IPS-15b (cell line): ENCODE measurements around the gene KCNK3.
A peak's percentile ranks its signal among the peaks of the same experiment; 100 is the strongest.

ENCODE experiments used
- H3K27me3 ChIP-seq: one replicate; pipeline ENCODE4 v1.6.1; 2013; ENCODE audit warnings: low read length; ENCODE audit not compliant: control insufficient read depth, insufficient read depth
- H3K36me3 ChIP-seq: one replicate; pipeline ENCODE4 v1.6.1; 2013; ENCODE audit warnings: low read length; ENCODE audit not compliant: control insufficient read depth, insufficient read depth
- H3K4me1 ChIP-seq: one replicate; pipeline ENCODE4 v1.6.1; 2013; ENCODE audit warnings: mild to moderate bottlenecking, low read length; ENCODE audit not compliant: control insufficient read depth, insufficient read depth
- H3K4me3 ChIP-seq: one replicate; pipeline ENCODE4 v1.5.1; 2013; ENCODE audit warnings: low read depth, low read length
- H3K9ac ChIP-seq: one replicate; pipeline ENCODE4 v1.6.1; 2013; ENCODE audit warnings: low read depth, mild to moderate bottlenecking, low read length
- H3K9me3 ChIP-seq: one replicate; pipeline ENCODE4 v1.6.1; 2013; ENCODE audit warnings: mild to moderate bottlenecking, low read length; ENCODE audit not compliant: control insufficient read depth, insufficient read depth

KCNK3 gene

DNA sequence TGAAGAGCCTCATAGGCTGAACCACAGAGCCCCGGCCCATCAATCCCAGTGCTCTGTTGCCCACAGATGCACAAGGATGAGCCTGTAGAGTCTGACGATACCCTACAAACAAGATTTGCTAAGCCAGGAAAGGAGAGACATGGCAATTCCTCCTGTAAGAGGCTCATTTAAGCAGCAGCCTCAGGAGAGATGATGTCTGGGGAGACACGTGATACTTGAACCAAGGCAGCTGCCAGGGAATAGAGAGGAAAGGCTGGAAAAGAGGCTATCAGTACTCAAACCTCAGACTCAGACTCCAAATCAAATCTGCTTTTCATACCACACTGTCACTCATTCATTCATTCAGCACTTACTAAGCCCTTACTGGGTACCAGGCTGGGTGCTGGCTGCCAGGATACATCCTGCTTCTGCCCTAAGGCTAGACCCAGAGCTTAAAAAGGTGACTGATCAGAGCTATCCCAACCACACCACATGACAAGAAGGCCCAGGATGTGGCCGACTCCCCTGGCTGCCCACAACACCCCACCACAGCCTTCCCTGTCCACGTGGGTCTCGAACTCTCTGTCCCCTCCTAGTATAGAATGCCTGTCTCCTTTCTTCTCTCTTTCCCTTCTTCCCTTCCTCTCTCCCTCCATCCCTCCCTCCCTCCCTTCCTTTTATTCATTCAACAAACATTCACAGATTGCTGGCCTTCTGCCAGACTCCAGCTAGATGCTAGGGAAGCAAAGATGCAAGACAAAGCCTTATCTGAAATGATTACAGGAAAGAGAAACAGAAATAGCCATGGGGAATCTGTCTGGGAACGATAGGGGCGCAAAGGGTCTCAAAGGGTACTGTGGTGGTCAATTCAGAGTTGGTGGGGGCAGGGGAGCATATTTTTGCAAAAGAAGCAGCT lies 23.4 kb upstream of the KCNK3 start:
- Histone ChIP-seq H3K9me3 (no peaks in the 10 kb centered on the region), H3K4me1 (no peaks in the 10 kb centered on the region), H3K36me3 (no peaks in the 10 kb centered on the region), H3K4me3 (no peak overlapping the region), H3K9ac (no peak overlapping the region), H3K27me3 (no peaks in the 10 kb centered on the region)

DNA sequence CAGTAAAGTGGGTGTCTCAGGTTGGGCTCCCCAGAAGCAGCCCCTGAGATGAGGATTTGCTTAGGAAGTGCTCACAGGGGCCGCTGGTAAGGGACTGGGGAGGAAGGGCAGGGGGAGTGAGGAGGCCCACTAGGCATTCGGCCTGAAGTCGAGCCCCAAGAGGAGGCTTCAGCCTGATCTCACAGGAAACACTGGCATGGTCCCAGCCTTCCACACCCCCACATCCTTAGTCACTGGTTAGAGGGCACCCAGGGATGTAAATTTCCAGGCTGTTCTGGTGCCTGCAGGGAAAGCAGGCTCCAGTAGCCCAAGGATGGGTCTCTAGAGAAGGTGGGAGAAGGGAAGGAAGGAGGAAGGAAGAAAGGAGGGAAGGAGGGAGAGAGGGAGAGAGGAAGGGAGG lies 22.4 kb upstream of the KCNK3 start:
- Histone ChIP-seq H3K9me3 (no peaks in the 10 kb centered on the region), H3K36me3 (no peaks in the 10 kb centered on the region), H3K9ac (no peak overlapping the region), H3K4me1 (no peaks in the 10 kb centered on the region), H3K4me3 (no peak overlapping the region), H3K27me3 (no peaks in the 10 kb centered on the region)

DNA sequence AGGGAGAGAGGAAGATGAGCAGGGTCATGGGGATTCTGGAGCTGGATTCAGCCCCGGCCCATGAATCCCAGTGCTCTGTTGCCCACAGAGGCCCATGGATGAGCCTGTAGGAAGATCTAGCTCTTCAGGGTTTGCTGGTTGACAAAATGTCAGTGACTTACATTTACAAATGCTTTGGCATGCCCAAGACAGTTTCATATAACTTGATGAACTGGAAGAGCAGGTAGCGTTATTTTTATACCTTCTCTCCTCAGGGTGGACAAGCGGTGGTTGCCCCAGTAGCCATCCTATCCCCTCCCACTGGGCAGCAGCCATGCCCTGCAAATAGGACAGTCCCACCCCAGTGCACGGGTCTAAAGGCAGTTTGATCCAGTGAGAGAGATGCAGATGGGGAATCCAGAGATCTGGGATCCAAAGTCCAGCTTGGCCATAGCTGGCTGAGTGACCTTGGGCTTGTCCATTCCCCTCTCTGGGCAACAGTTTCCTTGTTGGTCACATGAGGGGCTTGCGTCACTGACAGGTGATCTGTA lies 21.5 kb upstream of the KCNK3 start:
- H3K27me3 ChIP-seq: no peaks in the 10 kb centered on the region
- no peaks in the 10 kb centered on the region for H3K9me3 ChIP-seq
- H3K9ac ChIP-seq: peak overlapping the region; percentile 24
- H3K36me3 ChIP-seq: no peaks in the 10 kb centered on the region
- H3K4me1 ChIP-seq: no peaks in the 10 kb centered on the region
- no peak overlapping the region for H3K4me3 ChIP-seq

DNA sequence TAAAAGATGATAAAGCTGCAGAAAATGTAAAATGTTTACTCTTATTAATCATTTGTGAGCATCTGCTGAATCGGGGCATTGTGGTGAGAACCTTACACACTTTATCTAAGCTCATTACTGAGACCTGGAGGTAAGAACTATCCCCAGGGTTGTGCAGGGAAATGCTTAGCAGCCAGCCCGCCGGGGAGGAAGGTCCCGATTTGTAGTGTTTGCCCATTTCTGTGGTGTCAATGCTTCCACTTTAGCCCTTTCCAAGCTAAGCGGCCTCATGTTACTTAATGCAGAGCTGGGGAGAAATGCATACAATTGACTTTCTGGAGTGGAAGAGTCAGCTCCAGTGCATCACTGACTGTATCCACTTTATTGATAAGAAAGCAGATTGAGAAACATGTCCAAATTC lies 20.8 kb upstream of the KCNK3 start:
- Histone ChIP-seq H3K4me3 (no peak overlapping the region), H3K36me3 (no peaks in the 10 kb centered on the region), H3K9me3 (no peaks in the 10 kb centered on the region), H3K27me3 (no peaks in the 10 kb centered on the region), H3K9ac (no peak overlapping the region), H3K4me1 (no peaks in the 10 kb centered on the region)

DNA sequence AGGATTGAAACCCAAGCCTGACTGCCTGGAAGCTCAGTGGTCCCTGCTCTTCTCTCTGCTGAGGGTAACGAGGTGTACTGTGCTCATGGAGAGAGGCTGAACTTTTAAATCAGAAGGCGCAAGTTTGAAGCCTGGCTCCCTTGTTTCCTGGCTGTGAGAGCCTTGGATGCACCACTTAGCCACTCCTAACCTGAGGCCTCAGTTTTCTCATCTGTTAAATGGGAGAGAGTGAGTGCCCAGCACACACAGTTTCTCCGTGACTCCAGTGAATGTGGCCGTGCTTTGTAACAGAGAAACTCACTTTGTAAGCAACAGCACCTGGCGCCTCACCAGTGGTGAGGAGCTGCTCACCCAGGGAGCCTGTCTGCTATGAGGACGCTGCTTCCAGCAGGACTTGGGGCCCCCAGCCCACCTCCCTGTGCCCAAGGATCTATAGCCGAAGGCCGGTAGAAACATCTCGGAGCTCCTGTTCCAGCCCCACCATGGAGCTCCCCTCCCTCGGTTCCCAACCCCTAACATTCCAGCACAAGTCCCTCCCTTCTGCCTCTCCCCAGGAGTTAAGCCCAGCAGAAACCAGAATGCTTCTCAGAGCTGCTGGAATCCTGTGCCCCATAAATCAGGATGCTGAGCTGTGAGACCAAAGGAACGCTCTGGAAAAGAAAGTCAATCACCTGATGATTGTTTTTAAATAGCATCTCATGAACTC lies 20.3 kb upstream of the KCNK3 start:
- Histone ChIP-seq H3K27me3 (no peaks in the 10 kb centered on the region), H3K4me3 (no peak overlapping the region), H3K4me1 (no peaks in the 10 kb centered on the region), H3K36me3 (no peaks in the 10 kb centered on the region), H3K9me3 (no peaks in the 10 kb centered on the region), H3K9ac (no peak overlapping the region)

DNA sequence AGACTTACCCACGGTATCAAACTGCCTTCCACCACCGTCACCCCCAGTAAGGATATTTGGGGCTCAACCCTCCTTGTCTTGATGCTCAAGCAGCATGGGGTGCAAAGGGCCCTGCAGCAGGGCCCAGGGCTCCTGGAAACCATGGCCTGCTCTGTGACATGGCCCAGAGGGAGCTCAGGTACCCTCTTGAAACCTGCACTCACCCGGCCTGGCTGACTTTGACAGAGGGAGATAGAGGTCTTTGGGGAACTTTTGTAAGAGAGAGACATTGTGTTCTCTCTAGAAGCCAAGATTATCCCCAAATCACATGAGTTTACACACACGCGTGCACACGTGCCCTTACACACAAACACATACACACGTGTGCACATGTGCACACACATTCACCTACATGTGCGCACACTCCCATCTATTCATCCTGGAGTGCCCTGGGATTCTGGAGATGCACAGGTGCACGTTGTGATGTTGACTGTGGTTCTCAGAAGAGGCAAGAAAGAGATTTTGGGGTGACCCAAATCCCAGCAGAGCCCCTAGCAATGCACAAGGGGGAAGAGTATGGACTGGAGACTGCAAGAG lies 19.6 kb upstream of the KCNK3 start:
- Histone ChIP-seq H3K27me3 (no peaks in the 10 kb centered on the region), H3K4me1 (no peaks in the 10 kb centered on the region), H3K9me3 (no peaks in the 10 kb centered on the region), H3K4me3 (no peak overlapping the region), H3K9ac (no peak overlapping the region), H3K36me3 (no peaks in the 10 kb centered on the region)

DNA sequence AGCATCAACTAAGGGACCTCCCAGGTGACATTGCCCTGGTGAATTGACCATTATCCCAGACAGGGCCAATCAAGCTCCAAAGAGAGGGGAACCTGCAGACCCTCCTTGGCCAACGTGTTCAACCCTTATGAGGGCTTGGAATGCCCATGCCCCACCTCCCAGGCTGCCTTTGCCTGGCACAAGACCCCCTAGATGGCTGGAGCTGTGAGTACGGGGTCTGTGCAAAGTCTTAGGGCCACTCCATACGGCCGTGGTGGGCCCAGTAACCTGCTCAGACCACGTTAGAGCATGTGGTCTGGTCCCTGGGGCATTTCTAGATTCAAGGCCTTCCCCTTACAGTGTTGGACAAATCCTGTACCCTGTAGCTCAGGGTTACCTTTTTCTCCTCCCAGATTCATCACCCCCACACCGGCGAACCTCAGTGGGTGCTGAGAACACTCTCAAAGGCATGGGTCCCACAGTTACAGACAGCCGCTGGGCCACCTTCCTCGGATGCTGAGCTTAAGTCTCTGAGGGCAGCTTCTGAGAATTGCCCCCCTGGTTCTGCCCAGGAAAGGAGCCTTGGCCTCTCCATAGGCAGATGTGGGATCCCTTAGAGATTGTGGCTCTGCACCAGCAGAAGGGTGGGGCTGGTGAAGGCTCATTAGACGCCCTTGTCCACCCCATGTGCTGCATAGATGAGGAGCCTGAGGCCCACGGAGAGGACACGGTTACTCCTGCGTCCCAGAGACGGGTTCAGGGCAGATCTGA lies 18.3 kb upstream of the KCNK3 start:
- Histone ChIP-seq H3K4me3 (no peak overlapping the region), H3K9me3 (no peaks in the 10 kb centered on the region), H3K36me3 (no peaks in the 10 kb centered on the region), H3K9ac (no peak overlapping the region), H3K27me3 (no peaks in the 10 kb centered on the region), H3K4me1 (no peaks in the 10 kb centered on the region)

DNA sequence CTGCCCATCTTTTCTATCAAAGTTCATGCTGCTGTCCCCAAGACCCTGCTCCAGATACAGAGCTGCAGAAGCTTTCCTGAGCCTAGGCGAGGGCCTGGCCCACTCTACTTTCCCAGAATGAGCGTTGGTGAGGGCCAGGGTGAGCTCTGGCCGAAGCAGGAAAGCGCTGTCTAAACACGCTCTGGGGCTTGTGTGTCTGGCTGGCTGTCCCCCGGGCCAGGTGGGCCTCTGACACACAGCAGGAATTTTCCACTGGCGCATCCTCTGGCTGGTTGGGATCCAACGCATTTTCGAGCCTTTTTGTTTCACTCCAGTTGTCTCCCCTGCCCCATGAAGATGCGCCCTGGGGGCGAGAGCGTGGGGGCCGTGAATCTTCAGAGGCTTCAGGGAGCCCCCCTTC lies 17.8 kb upstream of the KCNK3 start:
- Histone ChIP-seq H3K27me3 (no peaks in the 10 kb centered on the region), H3K4me3 (no peak overlapping the region), H3K9me3 (no peaks in the 10 kb centered on the region), H3K9ac (no peak overlapping the region), H3K36me3 (no peaks in the 10 kb centered on the region), H3K4me1 (no peaks in the 10 kb centered on the region)

DNA sequence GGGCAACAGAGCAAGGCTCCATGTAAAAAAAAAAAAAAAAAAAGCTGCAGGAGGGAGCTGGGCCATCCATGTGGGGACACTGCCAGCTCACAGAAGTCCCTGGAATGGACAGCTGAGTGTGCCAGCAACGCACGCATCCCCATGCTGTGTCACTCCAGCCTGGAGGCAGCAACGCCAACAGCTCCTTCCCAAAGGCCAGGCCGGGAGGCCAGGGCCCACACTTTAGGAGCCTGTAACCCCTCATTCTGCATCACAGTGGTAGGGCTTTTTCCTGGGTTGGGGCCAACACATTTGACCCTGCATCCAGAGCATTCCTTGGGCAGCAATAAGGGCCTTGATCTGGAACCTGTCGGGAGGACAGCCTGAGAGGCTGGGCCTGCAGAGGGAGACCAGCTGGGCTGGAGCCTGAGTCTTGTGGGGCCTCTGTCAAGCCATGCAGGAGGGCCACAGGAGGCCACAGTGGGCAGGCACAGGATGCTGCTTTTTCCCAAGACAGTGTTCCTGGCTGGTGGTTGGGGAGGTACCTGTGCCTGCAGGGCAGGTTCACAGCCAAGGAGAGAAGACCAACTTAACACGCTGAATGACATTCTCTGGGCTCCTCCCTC lies 16.8 kb upstream of the KCNK3 start:
- Histone ChIP-seq H3K9ac (no peak overlapping the region), H3K36me3 (no peaks in the 10 kb centered on the region), H3K9me3 (no peaks in the 10 kb centered on the region), H3K4me3 (no peak overlapping the region), H3K4me1 (no peaks in the 10 kb centered on the region), H3K27me3 (no peaks in the 10 kb centered on the region)

DNA sequence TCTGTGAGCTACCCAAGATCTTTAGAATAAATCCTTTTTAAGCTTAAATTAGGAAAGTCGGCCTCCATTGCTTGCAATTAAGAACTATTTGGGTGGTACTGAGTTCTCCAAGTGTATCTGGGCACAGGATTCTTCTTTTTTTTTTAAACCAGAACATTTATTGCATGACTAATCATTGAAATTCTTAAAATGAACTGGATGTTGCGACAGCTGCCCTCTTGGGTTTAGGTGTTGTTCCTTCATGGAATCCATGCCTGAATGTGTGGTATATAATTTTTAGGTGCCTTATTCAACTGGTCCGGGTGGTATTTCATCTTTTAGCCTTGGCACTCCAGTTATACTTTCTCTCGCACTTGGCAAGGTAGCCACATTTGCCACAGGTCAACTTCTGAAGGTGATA lies 14.5 kb upstream of the KCNK3 start:
- Histone ChIP-seq H3K36me3 (no peaks in the 10 kb centered on the region), H3K9ac (no peak overlapping the region), H3K9me3 (no peaks in the 10 kb centered on the region), H3K4me3 (no peak overlapping the region), H3K4me1 (no peaks in the 10 kb centered on the region), H3K27me3 (no peaks in the 10 kb centered on the region)

DNA sequence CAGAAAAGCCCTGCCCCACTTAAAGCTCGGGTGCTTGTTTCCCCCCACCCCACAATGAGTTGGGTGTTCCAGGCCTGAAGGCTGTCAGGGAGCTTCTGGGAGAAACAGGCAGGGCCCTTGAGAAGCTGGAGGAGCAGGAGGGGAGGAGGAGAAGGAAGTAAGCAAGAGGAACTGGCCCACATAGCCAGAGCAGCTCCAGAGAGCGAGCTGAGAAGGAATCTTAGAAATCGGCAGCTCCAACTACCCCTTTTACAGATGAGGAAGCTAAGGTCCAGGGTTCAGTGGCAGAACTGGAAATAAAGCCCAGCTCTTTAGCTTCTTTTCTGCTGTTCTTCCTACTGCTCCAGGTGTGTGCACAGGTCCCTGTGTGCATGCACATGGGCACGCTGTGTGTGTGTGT lies 12.7 kb upstream of the KCNK3 start:
- H3K4me3 ChIP-seq: no peak overlapping the region
- no peaks in the 10 kb centered on the region for H3K9me3 ChIP-seq
- no peak overlapping the region for H3K9ac ChIP-seq
- no peaks in the 10 kb centered on the region for H3K27me3 ChIP-seq
- no peaks in the 10 kb centered on the region for H3K36me3 ChIP-seq
- H3K4me1 ChIP-seq: no peaks in the 10 kb centered on the region
